Measurements from ENCODE around the gene NCSTN. TPM values are rescaled to one million over a fixed set of nuclear protein-coding genes. Genes with fewer than 3 reads are reported as not detected.
A peak's percentile ranks its signal among the peaks of the same experiment; 100 is the strongest.

Gene NCSTN
- total RNA-seq, 1 experiment from 2014 or later = 125 TPM

DNA sequence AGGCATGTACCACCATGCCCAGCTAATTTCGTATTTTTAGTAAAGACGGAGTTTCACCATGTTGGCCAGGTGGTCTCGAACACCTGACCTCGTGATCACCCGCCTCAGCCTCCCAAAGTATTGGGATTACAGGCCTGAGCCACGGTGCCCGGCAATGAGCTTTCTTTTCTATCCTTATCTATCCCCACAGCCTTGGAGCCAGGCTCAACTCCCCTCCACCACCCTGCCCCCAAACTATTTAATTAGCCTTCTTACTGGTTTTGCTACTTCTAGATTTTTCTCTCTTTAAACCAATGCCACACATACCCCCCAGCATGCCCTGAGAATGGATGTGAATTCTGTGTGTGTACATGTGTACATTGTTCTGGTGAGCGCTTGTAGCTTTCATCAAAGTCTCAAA is 51.5 kb downstream of the NCSTN start:
- H3K4me3 Mint-ChIP-seq (ENCODE audit: unreplicated experiment) = no peak overlapping the region
- H3K4me1 Mint-ChIP-seq (ENCODE audit: insufficient read depth, unreplicated experiment) = peaks cover 7% of the 10 kb centered on the region
- H3K36me3 Mint-ChIP-seq (ENCODE audit: insufficient read depth, unreplicated experiment) = no peaks in the 10 kb centered on the region
- TF ChIP-seq, protein P1, sequence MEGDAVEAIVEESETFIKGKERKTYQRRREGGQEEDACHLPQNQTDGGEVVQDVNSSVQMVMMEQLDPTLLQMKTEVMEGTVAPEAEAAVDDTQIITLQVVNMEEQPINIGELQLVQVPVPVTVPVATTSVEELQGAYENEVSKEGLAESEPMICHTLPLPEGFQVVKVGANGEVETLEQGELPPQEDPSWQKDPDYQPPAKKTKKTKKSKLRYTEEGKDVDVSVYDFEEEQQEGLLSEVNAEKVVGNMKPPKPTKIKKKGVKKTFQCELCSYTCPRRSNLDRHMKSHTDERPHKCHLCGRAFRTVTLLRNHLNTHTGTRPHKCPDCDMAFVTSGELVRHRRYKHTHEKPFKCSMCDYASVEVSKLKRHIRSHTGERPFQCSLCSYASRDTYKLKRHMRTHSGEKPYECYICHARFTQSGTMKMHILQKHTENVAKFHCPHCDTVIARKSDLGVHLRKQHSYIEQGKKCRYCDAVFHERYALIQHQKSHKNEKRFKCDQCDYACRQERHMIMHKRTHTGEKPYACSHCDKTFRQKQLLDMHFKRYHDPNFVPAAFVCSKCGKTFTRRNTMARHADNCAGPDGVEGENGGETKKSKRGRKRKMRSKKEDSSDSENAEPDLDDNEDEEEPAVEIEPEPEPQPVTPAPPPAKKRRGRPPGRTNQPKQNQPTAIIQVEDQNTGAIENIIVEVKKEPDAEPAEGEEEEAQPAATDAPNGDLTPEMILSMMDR (IDR thresholded peaks at IDR 0.05; ENCODE audit: unreplicated experiment) = no peak
- no peaks in the 10 kb centered on the region for H3K9me3 Mint-ChIP-seq (ENCODE audit: unreplicated experiment)
- BruUV-seq (replicated peaks) = no TSS peak
- intact Hi-C loops (cut with micrococcal nuclease) = no loop called here
- no peak overlapping the region for H3K27ac Mint-ChIP-seq (ENCODE audit: low read depth, unreplicated experiment)
- peaks cover 3% of the 10 kb centered on the region for H3K27me3 Mint-ChIP-seq (ENCODE audit: insufficient read depth, unreplicated experiment)
- DNase-seq (ENCODE audit: unreplicated experiment) = no peak
- POLR2A ChIA-PET = interaction anchor here (1.2 kb wide), 1 partner anchor 13 kb away, joined by 4 read pairs; no protein-coding TSS in a partner anchor
- CTCF ChIA-PET = interaction anchor here (0.6 to 1.2 kb wide), 5 partner anchors 10 to 40 kb away, joined by 3 to 6 read pairs (median 4); no protein-coding TSS in a partner anchor

DNA sequence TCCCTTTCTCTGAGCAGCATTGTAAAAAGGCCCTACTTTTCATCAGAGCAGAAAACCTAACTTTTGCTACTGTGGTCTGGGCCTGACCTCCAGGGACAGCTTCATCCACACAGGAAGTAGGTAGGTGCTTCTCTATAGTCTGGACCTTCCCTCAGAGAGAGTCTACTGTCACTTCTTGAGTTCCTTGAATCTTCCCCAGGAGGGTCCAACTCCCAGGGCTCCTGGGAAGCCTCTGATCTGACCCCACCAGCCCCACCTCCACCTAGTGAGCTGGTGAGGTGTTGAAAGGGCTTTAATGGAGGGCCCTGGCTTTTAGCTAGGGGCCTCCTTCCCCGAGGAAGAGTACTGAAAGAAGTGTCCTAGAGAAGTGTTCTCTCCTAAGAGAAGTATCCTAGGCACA is 54.5 kb downstream of the NCSTN start:
- CTCF ChIA-PET = interaction anchor here (0.5 to 3.4 kb wide), 13 partner anchors 11 to 427 kb away, joined by 3 to 25 read pairs (median 4); no protein-coding TSS in a partner anchor
- H3K27ac Mint-ChIP-seq (ENCODE audit: low read depth, unreplicated experiment) = no peak overlapping the region
- no peak overlapping the region for H3K4me3 Mint-ChIP-seq (ENCODE audit: unreplicated experiment)
- TF ChIP-seq, protein P1 (IDR thresholded peaks at IDR 0.05; ENCODE audit: unreplicated experiment) = no peak
- H3K27me3 Mint-ChIP-seq (ENCODE audit: insufficient read depth, unreplicated experiment) = peaks cover 16% of the 10 kb centered on the region
- peaks cover 7% of the 10 kb centered on the region for H3K4me1 Mint-ChIP-seq (ENCODE audit: insufficient read depth, unreplicated experiment)
- no TSS peak for BruUV-seq (replicated peaks)
- POLR2A ChIA-PET = interaction anchor here (0.7 to 1.7 kb wide), 4 partner anchors 11 to 352 kb away, joined by 3 to 5 read pairs (median 3); no protein-coding TSS in a partner anchor
- no peak for DNase-seq (ENCODE audit: unreplicated experiment)
- H3K36me3 Mint-ChIP-seq (ENCODE audit: insufficient read depth, unreplicated experiment) = no peaks in the 10 kb centered on the region
- intact Hi-C loops (cut with micrococcal nuclease) = no loop called here
- H3K9me3 Mint-ChIP-seq (ENCODE audit: unreplicated experiment) = no peaks in the 10 kb centered on the region

DNA sequence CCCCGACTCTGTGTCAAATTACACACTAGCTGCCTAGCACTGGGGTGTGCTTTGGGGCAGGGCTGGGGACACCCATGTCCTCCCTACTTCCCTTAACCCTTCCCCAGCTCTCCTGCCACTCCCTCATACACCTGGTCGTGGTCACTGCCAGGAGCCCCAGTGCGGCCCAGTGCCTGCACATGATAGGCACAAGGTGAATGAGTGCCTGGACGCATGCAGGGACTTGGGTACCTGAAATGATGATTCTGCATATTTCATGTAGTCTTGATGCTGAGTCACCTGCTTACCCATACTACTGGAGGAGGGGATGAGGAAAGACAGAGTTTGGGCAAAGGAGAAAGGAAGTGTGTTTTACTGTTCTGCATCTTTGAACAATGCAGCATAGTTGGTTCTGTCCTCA is 55.6 kb downstream of the NCSTN start:
- BruUV-seq (replicated peaks) = no TSS peak
- Mint-ChIP-seq H3K36me3 (ENCODE audit: insufficient read depth, unreplicated experiment) (no peaks in the 10 kb centered on the region), H3K27me3 (ENCODE audit: insufficient read depth, unreplicated experiment) (peaks cover 16% of the 10 kb centered on the region), H3K4me3 (ENCODE audit: unreplicated experiment) (no peak overlapping the region), H3K4me1 (ENCODE audit: insufficient read depth, unreplicated experiment) (peaks cover 7% of the 10 kb centered on the region), H3K9me3 (ENCODE audit: unreplicated experiment) (no peaks in the 10 kb centered on the region), H3K27ac (ENCODE audit: low read depth, unreplicated experiment) (no peak overlapping the region)
- CTCF ChIA-PET = interaction anchor here (0.8 to 3.4 kb wide), 7 partner anchors 10 to 107 kb away, joined by 3 to 25 read pairs (median 4); no protein-coding TSS in a partner anchor
- intact Hi-C loops (cut with micrococcal nuclease) = no loop called here
- POLR2A ChIA-PET = interaction anchor here (1.7 kb wide), 1 partner anchor 10 kb away, joined by 5 read pairs; no protein-coding TSS in a partner anchor
- TF ChIP-seq, protein P1 (IDR thresholded peaks at IDR 0.05; ENCODE audit: unreplicated experiment) = no peak
- DNase-seq (ENCODE audit: unreplicated experiment) = peak; percentile 36

DNA sequence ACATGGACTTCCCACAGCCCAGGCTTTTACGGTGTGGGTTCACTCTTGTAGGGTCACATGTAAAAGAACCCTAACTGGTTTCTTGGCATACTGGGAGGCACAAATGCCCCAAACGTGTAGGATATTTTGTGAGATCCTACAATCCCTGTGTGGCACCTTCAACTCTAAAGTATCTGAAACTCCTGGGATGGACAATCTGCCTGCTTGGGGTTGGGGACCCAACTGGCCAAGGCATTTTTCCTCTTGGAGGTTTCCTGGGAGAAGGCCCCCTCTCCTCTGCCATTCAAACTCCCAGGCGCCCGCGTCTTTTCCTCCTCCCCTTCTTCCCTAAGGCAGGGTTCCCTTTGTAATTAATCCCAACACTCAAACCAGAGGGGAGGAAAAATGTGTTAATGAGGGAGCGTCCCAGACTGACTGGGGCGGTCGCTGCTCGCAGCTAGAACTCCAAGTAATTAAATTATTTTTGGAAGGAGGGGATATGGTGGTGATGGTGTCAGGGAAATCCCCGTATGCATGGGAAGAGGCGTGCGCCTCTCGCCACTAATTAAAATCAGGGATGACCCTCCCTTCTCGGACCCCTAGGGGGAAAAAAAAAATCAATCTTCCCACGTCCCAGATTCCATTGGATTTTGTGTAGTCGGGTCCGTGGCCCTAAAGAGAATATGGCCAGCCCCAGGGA is 56.5 kb downstream of the NCSTN start:
- no TSS peak for BruUV-seq (replicated peaks)
- intact Hi-C loops (cut with micrococcal nuclease) = no loop called here
- H3K36me3 Mint-ChIP-seq (ENCODE audit: insufficient read depth, unreplicated experiment) = no peaks in the 10 kb centered on the region
- peaks cover 16% of the 10 kb centered on the region for H3K27me3 Mint-ChIP-seq (ENCODE audit: insufficient read depth, unreplicated experiment)
- TF ChIP-seq, protein P1 (IDR thresholded peaks at IDR 0.05; ENCODE audit: unreplicated experiment) = no peak
- no peak overlapping the region for H3K27ac Mint-ChIP-seq (ENCODE audit: low read depth, unreplicated experiment)
- H3K4me1 Mint-ChIP-seq (ENCODE audit: insufficient read depth, unreplicated experiment) = peaks cover 7% of the 10 kb centered on the region
- H3K9me3 Mint-ChIP-seq (ENCODE audit: unreplicated experiment) = no peaks in the 10 kb centered on the region
- H3K4me3 Mint-ChIP-seq (ENCODE audit: unreplicated experiment) = no peak overlapping the region
- ChIA-PET POLR2A (no interaction called here), CTCF (no interaction called here)
- DNase-seq (ENCODE audit: unreplicated experiment) = no peak
